AG09309 (cell line): ENCODE results near the gene CHST7.

ENCODE experiments used
- DNase-seq: peaks from one replicate; pipeline ENCODE4 v3.0.0-alpha.2; 2010; ENCODE audit warnings: low read depth
- H3K4me3 ChIP-seq: 2 replicates; pipeline ENCODE4 v1.5.1; 2011; ENCODE audit warnings: mild to moderate bottlenecking, low read depth, low read length, moderate library complexity; ENCODE audit not compliant: control insufficient read depth
- TF ChIP-seq, protein P1 (sequence below): IDR thresholded peaks from 2 replicates; pipeline ENCODE4 v1.5.1; 2011; ENCODE audit warnings: mild to moderate bottlenecking, low read depth, low read length, inconsistent platforms; ENCODE audit not compliant: insufficient read depth, control insufficient read depth; ENCODE audit errors: missing control alignments

The CHST7 gene

DNA sequence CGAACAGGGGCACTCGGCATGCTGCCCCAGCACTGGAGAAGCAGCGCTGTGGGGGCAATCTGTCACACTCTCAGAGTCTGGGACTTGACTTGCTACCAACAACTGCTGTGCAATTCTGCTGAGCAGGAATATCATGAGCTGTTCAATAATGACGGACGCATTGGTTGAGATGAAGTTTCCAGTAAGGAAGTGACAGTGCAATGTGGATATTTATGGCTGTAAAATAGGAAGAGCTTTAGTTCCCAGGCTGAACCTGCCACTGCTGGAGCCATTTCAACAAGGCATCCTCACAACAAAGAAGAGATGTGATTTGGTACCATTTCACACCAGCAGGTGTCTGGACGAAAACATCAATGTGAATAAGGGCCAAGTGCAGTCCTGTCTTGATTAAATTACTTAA is 24.2 kb downstream of the CHST7 start:
- no peak overlapping the region for H3K4me3 ChIP-seq
- TF ChIP-seq, protein P1, sequence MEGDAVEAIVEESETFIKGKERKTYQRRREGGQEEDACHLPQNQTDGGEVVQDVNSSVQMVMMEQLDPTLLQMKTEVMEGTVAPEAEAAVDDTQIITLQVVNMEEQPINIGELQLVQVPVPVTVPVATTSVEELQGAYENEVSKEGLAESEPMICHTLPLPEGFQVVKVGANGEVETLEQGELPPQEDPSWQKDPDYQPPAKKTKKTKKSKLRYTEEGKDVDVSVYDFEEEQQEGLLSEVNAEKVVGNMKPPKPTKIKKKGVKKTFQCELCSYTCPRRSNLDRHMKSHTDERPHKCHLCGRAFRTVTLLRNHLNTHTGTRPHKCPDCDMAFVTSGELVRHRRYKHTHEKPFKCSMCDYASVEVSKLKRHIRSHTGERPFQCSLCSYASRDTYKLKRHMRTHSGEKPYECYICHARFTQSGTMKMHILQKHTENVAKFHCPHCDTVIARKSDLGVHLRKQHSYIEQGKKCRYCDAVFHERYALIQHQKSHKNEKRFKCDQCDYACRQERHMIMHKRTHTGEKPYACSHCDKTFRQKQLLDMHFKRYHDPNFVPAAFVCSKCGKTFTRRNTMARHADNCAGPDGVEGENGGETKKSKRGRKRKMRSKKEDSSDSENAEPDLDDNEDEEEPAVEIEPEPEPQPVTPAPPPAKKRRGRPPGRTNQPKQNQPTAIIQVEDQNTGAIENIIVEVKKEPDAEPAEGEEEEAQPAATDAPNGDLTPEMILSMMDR, result no peak
- no peak for DNase-seq

GRCh38 chrX:46599051-46599560 is 25.5 kb downstream of the CHST7 start:
- TF ChIP-seq, protein P1, result no peak
- DNase-seq, result no peak
- no peak overlapping the region for H3K4me3 ChIP-seq

- TF ChIP-seq, protein P1, result no peak
- no peak for DNase-seq
These were observed 27.7 kb downstream of the CHST7 start for GRCh38 chrX:46601283-46601682.

DNA sequence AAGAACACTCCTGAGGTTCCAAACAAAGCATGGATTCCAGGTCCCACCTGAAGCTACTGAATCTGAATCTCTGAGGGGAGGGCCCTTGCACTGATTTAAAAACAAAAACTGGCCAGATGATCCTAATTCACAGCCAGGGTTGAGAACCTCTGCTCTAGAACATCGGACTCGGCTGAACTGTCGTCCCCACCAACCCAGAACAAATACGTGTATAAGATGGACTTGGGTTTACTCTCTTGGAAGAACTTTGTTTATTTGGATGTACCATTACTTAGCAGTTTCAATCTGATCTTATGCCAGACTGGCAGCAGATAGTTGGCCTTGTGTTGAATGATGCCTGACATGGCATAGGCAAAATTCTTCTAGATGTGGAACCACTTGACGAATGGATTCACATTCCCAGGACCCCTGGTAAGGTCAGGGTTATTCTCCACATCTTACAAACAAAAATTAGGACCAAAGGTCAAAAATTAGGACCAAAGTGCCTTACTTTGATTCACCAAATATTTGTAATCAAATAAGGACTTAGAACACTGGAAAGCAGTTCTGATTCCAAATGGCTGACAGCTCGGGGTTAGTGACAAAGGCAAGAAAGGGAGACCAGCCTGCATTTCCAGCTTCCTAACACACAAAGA is 29.0 kb downstream of the CHST7 start:
- TF ChIP-seq, protein P1, result no peak
- no peak overlapping the region for H3K4me3 ChIP-seq
- no peak for DNase-seq

More at GRCh38 chrX:46601283-46601682, 27.7 kb downstream of the CHST7 start:
- H3K4me3 ChIP-seq, result no peak overlapping the region

DNA sequence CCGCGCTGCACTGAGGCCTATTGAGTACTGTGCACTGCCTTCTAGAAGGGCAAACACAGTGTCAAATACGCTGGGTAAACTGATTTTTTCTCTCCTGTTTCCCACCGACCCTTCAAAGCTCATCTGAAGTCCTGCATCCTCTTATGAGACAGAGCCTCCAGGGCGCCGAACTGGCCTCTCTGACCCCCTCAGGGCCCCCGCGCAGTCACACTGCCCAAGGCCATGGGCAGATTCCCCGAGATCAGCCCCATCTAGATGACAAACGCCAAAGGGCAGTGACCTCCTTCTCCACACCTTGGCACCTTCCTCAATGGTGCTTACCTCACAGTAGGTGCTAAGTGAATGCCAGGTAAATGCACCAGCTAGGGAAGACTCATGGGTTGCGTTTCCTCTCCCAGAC is 34.4 kb downstream of the CHST7 start:
- DNase-seq, result no peak
- H3K4me3 ChIP-seq, result no peak overlapping the region
- TF ChIP-seq, protein P1, result no peak

DNA sequence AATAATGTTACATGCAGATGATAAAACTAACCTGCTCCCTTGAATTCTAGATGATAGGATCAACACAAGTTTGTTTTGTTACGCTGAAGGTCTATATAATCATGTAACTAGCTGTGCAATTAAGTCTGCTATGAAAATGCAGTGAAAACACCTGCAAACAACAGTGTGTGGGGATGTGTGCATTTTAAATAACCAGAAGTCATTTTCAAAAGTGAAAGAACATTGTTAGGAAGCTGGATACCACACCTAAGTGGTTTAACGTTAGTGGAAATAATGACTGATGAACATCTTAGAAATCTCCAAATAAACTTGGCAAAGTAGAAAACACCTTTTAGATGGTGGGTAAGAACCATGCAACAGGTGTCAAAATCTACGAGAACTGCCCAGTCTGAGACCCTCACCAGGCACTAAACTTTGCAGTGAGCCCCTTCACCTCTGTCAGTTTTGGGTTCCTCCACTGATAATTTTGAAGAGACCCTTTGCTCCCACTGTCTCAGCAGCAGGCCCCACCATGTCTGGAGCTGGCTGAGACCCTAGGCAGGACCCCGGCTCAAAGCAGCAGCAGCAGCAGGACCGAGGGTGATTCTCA is 36.6 kb downstream of the CHST7 start:
- H3K4me3 ChIP-seq, result no peak overlapping the region
- TF ChIP-seq, protein P1, result no peak
- DNase-seq, result no peak
